ENCODE data around the gene KRT71.

The KRT71 gene

GRCh38 chr12:52527121-52527800 lies 25.7 kb downstream of the KRT71 start:
- no peaks in the 10 kb centered on the region for H3F3A ChIP-seq (ENCODE audit: insufficient read depth, low read length)
- H3K27ac ChIP-seq (ENCODE audit: low read length) = no peak overlapping the region
- no peak overlapping the region for H3K4me3 ChIP-seq (ENCODE audit: low read length)
- H3K36me3 ChIP-seq (replicated peaks; ENCODE audit: insufficient read depth, low read length) = no peaks in the 10 kb centered on the region
- H3K9ac ChIP-seq (ENCODE audit: low read length) = no peak overlapping the region
- H3K9me3 ChIP-seq (replicated peaks; ENCODE audit: insufficient read depth, low read length) = no peaks in the 10 kb centered on the region
- no peaks in the 10 kb centered on the region for H3K4me1 ChIP-seq (ENCODE audit: low read length)
- H4K20me1 ChIP-seq (ENCODE audit: insufficient read depth, low read length) = no peaks in the 10 kb centered on the region
- TF ChIP-seq EZH2phosphoT487 (IDR thresholded peaks at IDR 0.05; ENCODE audit: low read length) = no peak
- TF ChIP-seq EZH2 (optimal IDR thresholded peaks at IDR 0.05; ENCODE audit: low read depth, low read length) = no peak
- no peak for TF ChIP-seq CTCF (IDR thresholded peaks at IDR 0.05; ENCODE audit: low read length)
- no peak overlapping the region for H3K4me2 ChIP-seq (ENCODE audit: low read depth, low read length)
- no peak overlapping the region for H2AFZ ChIP-seq (ENCODE audit: low read length)
- H3K9me2 ChIP-seq (replicated peaks; ENCODE audit: insufficient read depth, low read length) = no peaks in the 10 kb centered on the region
- H3K79me2 ChIP-seq (ENCODE audit: low read length) = no peaks in the 10 kb centered on the region
- DNase-seq = no peak
- peaks cover 65% of the 10 kb centered on the region for H3K27me3 ChIP-seq (replicated peaks; ENCODE audit: insufficient read depth, low read length)

GRCh38 chr12:52526511-52526951 lies 26.4 kb downstream of the KRT71 start:
- Histone ChIP-seq H3K4me3 (ENCODE audit: low read length) (no peak overlapping the region), H3K27me3 (replicated peaks; ENCODE audit: insufficient read depth, low read length) (peaks cover 65% of the 10 kb centered on the region), H3K9ac (ENCODE audit: low read length) (no peak overlapping the region), H4K20me1 (ENCODE audit: insufficient read depth, low read length) (no peaks in the 10 kb centered on the region), H3K4me2 (ENCODE audit: low read depth, low read length) (no peak overlapping the region), H3F3A (ENCODE audit: insufficient read depth, low read length) (no peaks in the 10 kb centered on the region), H3K36me3 (replicated peaks; ENCODE audit: insufficient read depth, low read length) (no peaks in the 10 kb centered on the region), H3K79me2 (ENCODE audit: low read length) (no peaks in the 10 kb centered on the region), H3K9me2 (replicated peaks; ENCODE audit: insufficient read depth, low read length) (no peaks in the 10 kb centered on the region), H3K27ac (ENCODE audit: low read length) (no peak overlapping the region), H2AFZ (ENCODE audit: low read length) (no peak overlapping the region), H3K9me3 (replicated peaks; ENCODE audit: insufficient read depth, low read length) (no peaks in the 10 kb centered on the region), H3K4me1 (ENCODE audit: low read length) (no peaks in the 10 kb centered on the region)
- DNase-seq = no peak
- TF ChIP-seq EZH2phosphoT487 (IDR thresholded peaks at IDR 0.05; ENCODE audit: low read length) = no peak
- TF ChIP-seq EZH2 (optimal IDR thresholded peaks at IDR 0.05; ENCODE audit: low read depth, low read length) = no peak
- no peak for TF ChIP-seq CTCF (IDR thresholded peaks at IDR 0.05; ENCODE audit: low read length)

- H3K4me3 ChIP-seq (ENCODE audit: low read length) = no peak overlapping the region
These were observed 27.1 kb downstream of the KRT71 start for GRCh38 chr12:52525661-52526499.

More at GRCh38 chr12:52525661-52526499, 27.1 kb downstream of the KRT71 start:
- no peak for DNase-seq
- H3K9me3 ChIP-seq (replicated peaks; ENCODE audit: insufficient read depth, low read length) = no peaks in the 10 kb centered on the region
- H3K9ac ChIP-seq (ENCODE audit: low read length) = no peak overlapping the region
- TF ChIP-seq EZH2 (optimal IDR thresholded peaks at IDR 0.05; ENCODE audit: low read depth, low read length) (no peak), CTCF (IDR thresholded peaks at IDR 0.05; ENCODE audit: low read length) (no peak), EZH2phosphoT487 (IDR thresholded peaks at IDR 0.05; ENCODE audit: low read length) (no peak)
- H3K27ac ChIP-seq (ENCODE audit: low read length) = no peak overlapping the region
- H3F3A ChIP-seq (ENCODE audit: insufficient read depth, low read length) = no peaks in the 10 kb centered on the region
- no peaks in the 10 kb centered on the region for H3K9me2 ChIP-seq (replicated peaks; ENCODE audit: insufficient read depth, low read length)
- no peaks in the 10 kb centered on the region for H3K36me3 ChIP-seq (replicated peaks; ENCODE audit: insufficient read depth, low read length)
- H4K20me1 ChIP-seq (ENCODE audit: insufficient read depth, low read length) = no peaks in the 10 kb centered on the region
- no peaks in the 10 kb centered on the region for H3K4me1 ChIP-seq (ENCODE audit: low read length)
- peaks cover 65% of the 10 kb centered on the region for H3K27me3 ChIP-seq (replicated peaks; ENCODE audit: insufficient read depth, low read length)
- H3K79me2 ChIP-seq (ENCODE audit: low read length) = no peaks in the 10 kb centered on the region
- no peak overlapping the region for H3K4me2 ChIP-seq (ENCODE audit: low read depth, low read length)
- H2AFZ ChIP-seq (ENCODE audit: low read length) = no peak overlapping the region
